HG03460 (cell line): ENCODE results near the gene KCTD5.
"Not testable (repeated sequence)": the region's sequence is repeated elsewhere in the genome, so short reads cannot be mapped to it uniquely, and the experiment has no call there.

Experiments
- ATAC-seq: cut with Tn5 transposase; IDR thresholded peaks from one replicate; pipeline ENCODE4 v1.9.1; 2021; ENCODE audit not compliant: unreplicated experiment

KCTD5 gene

DNA sequence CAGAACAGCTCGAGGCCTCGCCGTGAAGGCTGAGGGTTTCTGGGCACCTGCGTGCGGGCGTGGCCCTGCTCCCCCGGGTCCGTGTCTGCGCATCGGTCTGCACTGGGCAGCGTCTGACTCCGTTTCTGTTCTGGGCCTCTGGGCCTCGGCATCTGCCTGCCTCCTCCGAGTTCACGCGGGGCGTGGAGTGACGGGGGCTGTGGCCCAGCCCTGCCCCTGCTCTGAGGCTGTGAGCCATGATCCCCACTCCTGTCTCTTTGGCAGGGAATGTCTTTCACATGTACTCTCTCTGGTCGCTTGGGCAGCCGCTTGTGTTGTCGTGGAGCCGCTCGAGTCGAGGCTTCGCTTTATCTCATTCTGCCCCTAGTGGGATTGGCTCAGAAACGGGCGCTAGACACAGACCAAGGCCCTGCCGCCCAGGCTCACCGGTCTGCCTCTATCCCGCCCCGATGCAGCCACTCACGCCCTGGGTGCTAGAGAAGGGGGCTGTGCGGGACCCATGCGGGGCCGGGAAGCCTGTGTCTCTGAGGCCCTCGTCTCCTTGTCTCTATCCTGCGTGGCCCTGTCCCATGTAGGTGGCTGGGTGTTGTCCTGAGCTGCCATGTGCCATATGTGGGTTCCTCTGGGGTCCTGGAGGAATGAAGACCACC, 14.4 kb downstream of the KCTD5 start:
- not testable (repeated sequence) for ATAC-seq

DNA sequence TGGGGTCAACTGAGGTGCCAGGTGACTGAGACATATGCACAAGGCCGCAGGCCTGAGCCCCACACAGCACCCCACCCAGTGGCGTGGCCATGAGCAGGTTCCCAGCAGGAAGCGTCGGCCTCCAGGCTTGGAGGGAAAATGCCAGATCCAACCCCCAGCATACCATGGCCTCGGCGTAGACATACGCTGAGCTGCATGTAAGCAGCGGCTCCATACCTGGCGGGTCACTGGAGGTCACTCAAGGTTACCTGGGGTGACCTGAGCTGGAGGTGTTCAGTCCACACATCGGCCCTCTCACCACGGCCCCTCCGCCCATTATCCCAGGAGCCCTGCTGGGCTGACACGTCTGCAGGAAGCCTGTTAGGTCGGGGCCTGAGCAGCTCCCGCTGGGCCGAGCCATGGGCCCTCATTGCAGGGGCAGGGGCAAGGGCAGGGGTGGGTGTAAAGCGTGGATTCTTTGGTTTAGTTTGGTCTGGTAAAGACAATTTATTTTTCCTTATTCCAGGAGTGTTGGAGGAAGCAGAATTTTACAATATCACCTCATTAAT, 15.2 kb downstream of the KCTD5 start:
- no peak for ATAC-seq

DNA sequence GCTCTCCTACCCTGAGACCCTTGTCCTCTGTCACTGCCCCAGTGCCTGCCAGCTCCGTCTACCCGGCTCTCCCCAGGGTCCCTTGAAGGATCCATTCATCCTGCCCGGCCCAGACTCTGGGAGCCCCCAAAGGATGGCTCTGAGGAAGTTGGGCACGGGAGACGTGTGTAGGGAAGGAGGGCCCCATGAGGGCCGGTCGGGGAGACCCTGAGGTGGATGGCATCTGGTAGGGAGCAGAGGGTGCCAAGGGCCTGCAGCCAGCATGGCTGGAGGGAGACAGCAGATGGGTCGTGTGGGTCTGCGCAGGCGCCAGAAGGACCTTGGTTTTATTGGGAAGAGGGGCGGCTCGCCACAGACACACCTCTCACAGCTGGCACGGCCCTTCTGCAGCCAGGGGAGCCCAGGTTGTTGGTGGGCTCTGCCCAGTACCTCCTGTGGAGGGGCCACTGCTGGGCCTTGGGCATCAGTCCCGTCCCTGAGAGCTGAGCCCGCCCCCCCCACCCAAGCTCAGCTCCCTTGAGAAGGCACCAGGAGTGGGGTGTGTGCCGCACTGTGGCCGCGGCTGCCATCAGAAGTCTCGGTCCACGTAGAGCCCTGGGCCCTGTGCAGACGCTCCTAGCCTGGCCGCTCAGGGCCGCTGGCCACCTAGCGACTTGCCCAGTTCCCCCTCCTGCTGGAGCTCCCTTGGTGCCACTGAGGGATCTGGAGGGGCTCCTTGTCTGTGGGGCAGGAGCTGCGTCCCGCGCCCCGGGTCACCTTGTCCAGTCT, 16.0 kb downstream of the KCTD5 start:
- no peak for ATAC-seq

- no peak for ATAC-seq
Measured at GRCh38 chr16:2698965-2699750, 16.8 kb downstream of the KCTD5 start.

GRCh38 chr16:2699791-2700600, 17.7 kb downstream of the KCTD5 start:
- ATAC-seq: no peak

DNA sequence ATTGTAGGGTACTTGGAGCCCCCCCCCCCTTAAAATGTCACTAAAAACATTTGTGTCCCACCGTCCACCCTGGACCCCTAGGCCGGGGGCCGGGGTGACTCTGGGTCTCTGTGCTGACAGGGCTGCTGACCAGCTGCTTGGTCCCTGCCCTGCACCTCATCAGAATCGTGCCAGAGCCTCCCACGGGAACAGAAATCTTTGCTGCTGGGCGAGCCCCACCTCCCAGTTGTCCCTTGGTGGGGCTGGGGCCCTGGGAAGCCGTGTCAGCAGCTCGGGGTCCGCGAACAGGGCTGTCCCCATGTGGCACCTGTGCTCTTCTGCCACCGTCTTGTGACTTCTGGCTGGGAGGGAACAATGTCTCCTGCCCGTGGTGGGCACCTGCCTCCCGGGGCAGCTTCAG, 18.5 kb downstream of the KCTD5 start:
- ATAC-seq: no peak

DNA sequence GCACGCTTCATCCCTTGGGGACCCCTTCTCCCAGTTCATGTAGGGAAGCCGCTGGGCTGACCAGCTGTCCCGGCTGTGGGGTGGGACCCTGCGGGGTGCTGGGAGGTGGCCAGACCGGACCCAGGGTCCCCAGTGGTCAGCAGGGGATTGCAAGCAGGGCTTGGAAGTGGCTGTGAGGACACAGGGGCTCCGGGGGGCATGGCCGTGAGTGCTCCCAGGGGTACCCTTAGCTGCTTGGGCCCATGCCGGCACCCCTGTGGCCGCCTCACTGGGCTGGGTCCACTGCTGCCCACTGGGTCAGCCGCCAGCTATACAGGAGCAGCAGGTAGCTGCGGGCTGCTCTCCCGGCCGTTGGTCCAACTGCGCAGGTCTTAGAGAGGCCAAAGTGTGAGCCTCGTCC, 18.9 kb downstream of the KCTD5 start:
- ATAC-seq: no peak

- ATAC-seq: no peak
Measured at GRCh38 chr16:2701713-2702437, 19.6 kb downstream of the KCTD5 start.

GRCh38 chr16:2702438-2702825, 20.1 kb downstream of the KCTD5 start:
- no peak for ATAC-seq

DNA sequence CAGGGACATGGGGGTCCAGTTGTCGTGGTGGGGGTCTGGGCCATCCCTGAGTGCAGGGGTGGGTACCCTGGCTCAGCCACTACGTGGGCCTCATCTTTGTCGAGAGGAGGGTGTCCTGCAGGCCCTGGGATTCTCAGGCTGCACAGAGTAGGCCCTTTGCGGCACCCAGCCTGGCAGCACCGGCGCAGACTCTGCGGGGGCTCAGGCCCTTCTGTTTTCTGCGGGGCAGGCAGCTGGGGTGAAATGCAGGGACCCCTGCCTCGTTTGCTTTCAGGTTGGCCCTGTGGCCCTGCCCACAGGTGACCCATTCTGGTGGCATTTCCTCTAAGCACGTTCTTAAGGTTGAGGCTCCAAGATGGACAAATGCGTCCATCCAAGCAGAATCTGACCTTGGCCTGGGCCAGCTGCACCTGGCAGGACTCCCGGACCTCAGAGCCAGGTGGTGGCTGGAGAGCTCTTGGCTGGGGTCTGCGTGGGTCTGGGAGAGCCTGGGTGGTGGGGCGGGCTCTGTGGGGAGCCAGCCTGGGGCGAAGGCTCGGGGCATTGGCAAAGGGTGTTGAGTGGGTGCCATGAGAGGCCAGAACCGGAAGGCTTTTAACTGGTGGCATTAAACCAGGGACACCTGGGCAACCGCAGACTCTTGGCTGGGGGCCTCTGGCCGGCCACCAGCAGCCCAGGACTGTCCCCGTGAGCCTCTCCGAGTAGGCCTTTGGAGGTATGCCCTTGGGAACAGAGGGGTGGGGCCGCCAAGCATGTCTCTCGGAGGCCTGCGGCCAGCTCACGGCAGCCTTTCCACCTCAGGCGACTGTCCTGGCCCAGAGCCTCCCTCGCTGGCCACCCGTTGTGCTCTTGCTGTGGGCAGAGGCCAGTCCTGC, 20.8 kb downstream of the KCTD5 start:
- ATAC-seq: no peak

- no peak for ATAC-seq
Measured at GRCh38 chr16:2704166-2704982, 22.1 kb downstream of the KCTD5 start.

DNA sequence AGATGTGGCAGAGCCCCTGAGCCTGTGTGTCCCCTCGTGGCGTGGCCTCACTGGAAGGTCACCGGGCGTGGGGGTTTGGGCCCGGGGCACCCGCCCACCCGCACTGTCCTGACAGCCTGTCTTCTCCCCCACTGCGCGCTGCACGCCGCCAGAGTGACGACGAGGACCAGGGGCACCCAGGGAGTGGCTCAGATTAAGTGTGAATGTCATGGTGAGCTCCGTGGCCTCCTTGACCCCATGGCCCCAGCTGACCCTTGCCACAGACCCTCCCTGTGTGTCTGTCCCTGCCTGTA, 22.6 kb downstream of the KCTD5 start:
- no peak for ATAC-seq

DNA sequence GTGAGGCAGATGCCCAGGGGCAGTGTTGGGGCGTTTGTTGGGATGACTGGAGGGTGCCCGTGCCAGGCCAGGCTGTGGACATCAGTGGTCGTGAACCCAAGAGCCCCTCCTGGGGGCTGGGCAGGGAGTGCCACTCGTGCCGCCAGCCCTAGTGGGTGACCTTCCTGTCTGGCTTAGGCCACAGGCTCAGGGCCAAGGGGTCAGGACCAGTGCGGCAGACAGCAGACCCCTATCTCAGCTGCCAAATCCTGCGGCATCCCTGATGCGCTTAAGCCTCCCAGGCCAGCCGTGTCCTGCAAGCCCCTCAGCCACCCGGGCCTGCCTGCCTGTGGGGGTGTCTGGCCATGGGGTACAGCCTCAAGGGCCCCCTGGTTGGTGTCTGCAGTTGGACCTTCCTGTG, 23.0 kb downstream of the KCTD5 start:
- ATAC-seq: no peak

DNA sequence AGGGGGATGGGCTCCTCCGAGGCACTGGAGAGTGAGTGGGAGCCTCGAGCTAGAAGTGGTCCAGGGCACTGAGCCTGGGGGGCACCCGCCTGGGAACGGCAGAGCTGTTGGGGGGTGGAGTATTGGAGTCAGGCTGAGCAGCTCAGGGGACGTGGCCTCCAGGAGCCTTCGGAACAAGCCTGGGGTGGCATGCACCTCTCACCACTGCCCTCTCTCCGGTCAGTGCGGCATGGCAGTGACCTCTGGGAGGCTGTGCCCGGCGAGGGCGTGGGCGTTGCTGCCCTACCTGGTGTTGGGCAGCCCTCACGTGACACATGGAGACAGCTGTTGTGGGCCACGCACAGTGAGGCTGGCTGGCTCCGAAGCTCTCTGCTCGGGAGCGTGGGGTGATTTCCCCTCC, 23.8 kb downstream of the KCTD5 start:
- no peak for ATAC-seq

- no peak for ATAC-seq
Measured at GRCh38 chr16:2706611-2707311, 24.4 kb downstream of the KCTD5 start.

- ATAC-seq: no peak
Measured at GRCh38 chr16:2707368-2708289, 25.3 kb downstream of the KCTD5 start.

DNA sequence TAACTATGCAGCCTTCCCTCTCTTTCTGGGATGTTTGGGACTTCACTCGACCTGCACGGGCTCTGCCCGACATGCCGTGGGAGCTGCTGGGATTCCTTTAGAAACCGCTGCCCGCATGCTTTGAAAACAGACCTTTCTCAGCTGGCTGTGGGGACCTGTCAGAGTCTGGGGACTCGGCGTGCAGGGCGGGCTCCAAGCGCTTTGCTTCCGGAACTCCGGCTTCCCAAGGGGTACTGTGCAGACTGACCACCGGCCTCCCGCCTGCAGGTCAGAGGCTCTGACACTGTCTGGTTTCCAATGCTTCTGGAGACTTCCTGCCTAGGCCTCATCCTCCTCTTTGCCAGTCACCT, 25.9 kb downstream of the KCTD5 start:
- ATAC-seq: no peak
